AG04450 (cell line): ENCODE measurements around the gene TMEM42. TPM values are rescaled to one million over a fixed set of nuclear protein-coding genes. Genes with fewer than 3 reads are reported as not detected.

Experiments
- CTCF ChIA-PET: fragments of 300-600, 350-600 bp; formaldehyde crosslinking; extraction: SDS; loops from one replicate; lab custom pipeline; 2022; ENCODE audit warnings: antibody characterized with exemption, inconsistent platforms; lab: Charles Lee
- POLR2A ChIA-PET: fragments of 350-600 bp; formaldehyde crosslinking; extraction: SDS; loops from one replicate; lab custom pipeline; 2021; ENCODE audit warnings: antibody characterized with exemption, inconsistent platforms; lab: Yijun Ruan, JAX
- DNase-seq: peaks from one replicate; pipeline ENCODE4 v3.0.0-alpha.2; 2011; ENCODE audit warnings: low read depth, low spot score
- H3K27ac ChIP-seq: one replicate; pipeline ENCODE4 v1.5.1; 2012; ENCODE audit warnings: low read depth, low read length, control low read depth
- H3K27me3 ChIP-seq: one replicate; pipeline ENCODE4 v1.6.0; 2012; ENCODE audit warnings: low read length; ENCODE audit not compliant: control insufficient read depth, insufficient read depth
- H3K4me3 ChIP-seq: 2 replicates; pipeline ENCODE4 v1.5.1; 2011; ENCODE audit warnings: mild to moderate bottlenecking, low read depth, low read length, control low read depth
- H3K9me3 ChIP-seq: 2 replicates; pipeline ENCODE4 v1.5.1; 2012; ENCODE audit warnings: low read length; ENCODE audit not compliant: control insufficient read depth, insufficient read depth
- polyA plus RNA-seq: library from polyadenylated mRNA; depleted of rRNA; stranded (reverse); fragments of >200 nt; gene quantifications from 2 replicates; pipeline ENCODE4 v1.2.3, GENCODE V29; 2011
- TF ChIP-seq, protein P1 (sequence below): IDR thresholded peaks from 2 replicates; pipeline ENCODE4 v1.5.1; 2011; ENCODE audit warnings: low read depth, low read length, control low read depth, inconsistent platforms

Gene TMEM42
- polyA plus RNA-seq, 1 experiment = 25.7 TPM

DNA sequence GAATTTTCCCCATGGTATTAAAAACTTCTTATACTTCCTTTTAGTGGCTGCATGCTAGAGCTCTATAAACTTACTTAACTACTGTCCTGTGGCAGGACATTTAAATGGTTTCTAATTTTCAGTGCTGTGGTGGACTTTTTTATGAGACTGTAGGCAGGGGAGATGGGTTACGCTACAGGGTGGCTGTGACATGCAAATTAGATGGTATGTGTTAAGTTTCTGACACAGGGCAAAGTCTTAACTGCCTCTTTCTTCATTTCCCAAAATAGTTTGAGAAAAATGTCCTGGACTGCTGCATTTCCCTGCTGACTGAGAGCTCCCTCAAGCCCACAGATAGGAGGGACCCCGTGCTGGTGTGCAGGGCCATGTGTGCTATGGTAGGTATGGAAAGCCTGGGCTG is 34.7 kb downstream of the TMEM42 start:
- Histone ChIP-seq H3K4me3 (no peak overlapping the region), H3K9me3 (no peaks in the 10 kb centered on the region), H3K27me3 (peaks cover 5% of the 10 kb centered on the region), H3K27ac (no peak overlapping the region)
- no peak for DNase-seq
- ChIA-PET POLR2A (no interaction called here), CTCF (interaction anchor here (2.9 kb wide), 1 partner anchor 17 kb away, joined by 11 read pairs; no protein-coding TSS in a partner anchor)
- TF ChIP-seq, protein P1, sequence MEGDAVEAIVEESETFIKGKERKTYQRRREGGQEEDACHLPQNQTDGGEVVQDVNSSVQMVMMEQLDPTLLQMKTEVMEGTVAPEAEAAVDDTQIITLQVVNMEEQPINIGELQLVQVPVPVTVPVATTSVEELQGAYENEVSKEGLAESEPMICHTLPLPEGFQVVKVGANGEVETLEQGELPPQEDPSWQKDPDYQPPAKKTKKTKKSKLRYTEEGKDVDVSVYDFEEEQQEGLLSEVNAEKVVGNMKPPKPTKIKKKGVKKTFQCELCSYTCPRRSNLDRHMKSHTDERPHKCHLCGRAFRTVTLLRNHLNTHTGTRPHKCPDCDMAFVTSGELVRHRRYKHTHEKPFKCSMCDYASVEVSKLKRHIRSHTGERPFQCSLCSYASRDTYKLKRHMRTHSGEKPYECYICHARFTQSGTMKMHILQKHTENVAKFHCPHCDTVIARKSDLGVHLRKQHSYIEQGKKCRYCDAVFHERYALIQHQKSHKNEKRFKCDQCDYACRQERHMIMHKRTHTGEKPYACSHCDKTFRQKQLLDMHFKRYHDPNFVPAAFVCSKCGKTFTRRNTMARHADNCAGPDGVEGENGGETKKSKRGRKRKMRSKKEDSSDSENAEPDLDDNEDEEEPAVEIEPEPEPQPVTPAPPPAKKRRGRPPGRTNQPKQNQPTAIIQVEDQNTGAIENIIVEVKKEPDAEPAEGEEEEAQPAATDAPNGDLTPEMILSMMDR = no peak

DNA sequence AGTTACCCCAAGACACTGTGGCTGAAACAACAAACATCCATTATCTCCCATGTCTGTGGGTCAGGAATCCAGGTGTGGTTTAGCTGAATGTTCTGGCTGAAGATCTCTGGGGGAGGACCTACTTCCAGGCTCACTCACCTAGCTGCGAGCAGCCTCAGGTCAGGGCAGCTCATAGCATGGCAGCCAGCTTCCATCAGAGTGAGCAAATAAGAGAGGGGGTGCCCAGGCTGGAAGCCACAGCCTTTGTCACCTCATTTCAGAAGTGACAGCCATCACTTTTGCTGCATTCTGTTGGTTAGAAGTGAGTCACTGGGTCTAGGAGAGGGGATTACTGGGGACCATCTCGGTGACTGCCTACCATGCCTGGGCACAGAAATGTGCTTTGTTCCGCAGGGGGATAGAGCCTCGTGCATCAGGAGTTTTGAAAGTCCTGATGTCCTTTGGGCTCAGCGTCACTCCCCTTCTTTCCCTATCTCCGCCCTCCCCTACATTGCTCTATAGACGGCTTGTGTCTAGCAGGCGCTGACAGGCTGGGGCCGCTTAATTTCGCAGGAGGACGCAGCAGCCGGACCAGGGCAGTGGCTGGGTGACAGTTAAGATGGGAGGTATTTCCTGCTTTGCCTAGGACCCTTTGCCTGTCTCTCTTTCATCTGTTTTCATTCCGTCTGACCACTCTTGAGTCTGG is 38.1 kb downstream of the TMEM42 start:
- POLR2A ChIA-PET = no interaction called here
- Histone ChIP-seq H3K9me3 (no peaks in the 10 kb centered on the region; the same call in 1 of the 2 replicates), H3K4me3 (no peak overlapping the region), H3K27me3 (peaks cover 5% of the 10 kb centered on the region), H3K27ac (no peak overlapping the region)
- CTCF ChIA-PET = interaction anchor here (1.2 to 1.3 kb wide), 2 partner anchors 13 to 14 kb away, joined by 3 to 6 read pairs; no protein-coding TSS in a partner anchor
- DNase-seq = no peak
- TF ChIP-seq, protein P1 = no peak

DNA sequence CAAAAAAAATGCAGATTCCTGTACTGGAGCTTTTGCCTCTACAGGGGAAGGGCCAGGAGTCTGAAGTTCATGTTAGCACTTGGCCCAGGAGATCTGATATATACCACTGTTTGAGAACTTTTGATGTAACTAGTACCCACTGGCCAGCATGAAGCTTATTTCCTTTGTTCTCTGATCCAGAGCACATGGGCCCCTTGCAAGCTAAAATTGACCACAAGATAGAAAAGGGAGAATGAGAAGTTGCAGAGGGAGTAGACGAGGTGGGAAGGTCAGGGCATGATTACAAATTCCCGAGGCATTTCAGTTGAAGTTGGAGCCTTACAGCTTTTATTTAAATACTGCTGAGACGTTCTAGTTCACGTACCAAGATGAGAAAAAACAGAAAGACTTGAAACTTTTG is 40.9 kb downstream of the TMEM42 start:
- CTCF ChIA-PET = interaction anchor here (1.2 kb wide), 1 partner anchor 12 kb away, joined by 12 read pairs; no protein-coding TSS in a partner anchor

DNA sequence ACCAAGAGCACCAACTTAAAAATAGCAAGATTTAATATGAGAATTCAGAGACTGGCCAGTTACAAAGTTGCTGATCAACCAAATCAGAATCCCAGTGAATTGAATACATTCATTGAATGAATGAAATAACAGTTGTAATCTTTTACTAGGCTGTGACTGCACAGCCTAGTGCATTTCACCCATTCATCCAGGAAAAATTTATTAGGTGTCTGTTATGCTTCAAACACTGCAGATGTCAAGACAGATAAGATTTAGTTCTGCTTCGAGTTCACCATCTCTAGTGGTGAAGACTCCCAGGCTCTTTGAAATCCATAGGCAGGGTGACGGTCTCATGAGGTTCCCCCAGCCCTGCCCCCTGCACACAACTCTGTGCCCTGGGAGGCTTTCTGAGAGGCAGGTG is 41.6 kb downstream of the TMEM42 start:
- no peak overlapping the region for H3K4me3 ChIP-seq
- peaks cover 5% of the 10 kb centered on the region for H3K27me3 ChIP-seq
- no peak for DNase-seq
- CTCF ChIA-PET = interaction anchor here (1.2 kb wide), 1 partner anchor 11 kb away, joined by 12 read pairs; no protein-coding TSS in a partner anchor
- H3K27ac ChIP-seq = no peak overlapping the region
- POLR2A ChIA-PET = no interaction called here
- H3K9me3 ChIP-seq = no peaks in the 10 kb centered on the region; the same call in 1 of the 2 replicates
- TF ChIP-seq, protein P1 = no peak

More for the DNA sequence above, 40.9 kb downstream of the TMEM42 start:
- Histone ChIP-seq H3K4me3 (no peak overlapping the region), H3K27ac (no peak overlapping the region), H3K9me3 (no peaks in the 10 kb centered on the region; the same call in 1 of the 2 replicates), H3K27me3 (peaks cover 5% of the 10 kb centered on the region)
- no peak for DNase-seq
- POLR2A ChIA-PET = interaction anchor here (0.7 to 1.0 kb wide), 2 partner anchors 21 to 73 kb away, joined by 3 read pairs; partner anchors contain the start of genes EXOSC7 and ZDHHC3
- TF ChIP-seq, protein P1 = no peak

DNA sequence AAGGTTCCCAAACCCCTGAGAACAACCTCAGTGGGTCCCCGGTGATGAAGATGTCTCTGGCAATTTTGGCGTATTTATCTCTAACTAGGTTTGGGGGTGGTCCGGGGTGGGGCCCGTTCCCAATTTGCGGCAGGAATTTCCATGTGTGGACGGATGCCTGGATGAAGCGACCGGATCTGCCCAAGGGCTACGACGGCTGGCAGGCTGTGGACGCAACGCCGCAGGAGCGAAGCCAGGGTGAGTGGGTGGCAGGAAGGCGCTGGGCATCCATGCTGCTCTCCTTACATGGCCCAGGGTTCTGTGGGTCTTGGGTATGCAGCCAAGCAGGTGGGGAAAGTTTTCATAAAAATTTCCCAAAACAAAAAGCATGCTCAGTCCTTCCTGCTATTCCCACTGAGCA is 42.0 kb downstream of the TMEM42 start:
- H3K27ac ChIP-seq = no peak overlapping the region
- no peaks in the 10 kb centered on the region; the same call in 1 of the 2 replicates for H3K9me3 ChIP-seq
- H3K4me3 ChIP-seq = no peak overlapping the region
- ChIA-PET CTCF (interaction anchor here (1.8 kb wide), 1 partner anchor 10 kb away, joined by 8 read pairs; no protein-coding TSS in a partner anchor), POLR2A (no interaction called here)
- TF ChIP-seq, protein P1 = no peak
- DNase-seq = no peak
- peaks cover 5% of the 10 kb centered on the region for H3K27me3 ChIP-seq
